HEK293T (cell line): ENCODE results near the gene INSL4.

Source experiments
- CTBP1 ChIP-seq: fragments of 450-650 bp; IDR thresholded peaks from 2 replicates; pipeline ENCODE4 v1.6.1; 2016; ENCODE audit warnings: borderline replicate concordance
- FOXK2 ChIP-seq: fragments of 450-650 bp; IDR thresholded peaks from 2 replicates; pipeline ENCODE4 v1.6.1; 2016; ENCODE audit warnings: mild to moderate bottlenecking
- FOXM1 ChIP-seq: fragments of 450-650 bp; IDR thresholded peaks from 2 replicates; pipeline ENCODE4 v1.6.1; 2017; ENCODE audit warnings: mild to moderate bottlenecking, borderline replicate concordance
- NFRKB ChIP-seq: fragments of 450-650 bp; IDR thresholded peaks from 2 replicates; pipeline ENCODE4 v1.6.1; 2016; ENCODE audit warnings: mild to moderate bottlenecking, moderate library complexity

- no peak for TF ChIP-seq FOXK2
- TF ChIP-seq NFRKB, result no peak
- no peak for TF ChIP-seq CTBP1
- no peak for TF ChIP-seq FOXM1
These were observed at the start of gene INSL4 for GRCh38 chr9:5231212-5231611.
